K562 (cell line): ENCODE measurements around the gene CAPS. TPM values are rescaled to one million over a fixed set of nuclear protein-coding genes. Genes with fewer than 3 reads are reported as not detected.
A peak's percentile ranks its signal among the peaks of the same experiment; 100 is the strongest.

ENCODE experiments used
- ATAC-seq: fragments of 200-7000 bp; cut with Tn5 transposase; 3 replicates; pipeline ENCODE4 v1.9.1; 2020; ENCODE audit warnings: moderate library complexity
- BruUV-seq: library from RNA; stranded (reverse); fragments of 400-500 nt; replicated peaks from 2 replicates; lab custom pipeline; 2021; lab: Mats Ljungman, UMichigan
- CTCF ChIA-PET: fragments of 300-600 bp; formaldehyde crosslinking; extraction: SDS; loops from one replicate; lab custom pipeline; 2021; ENCODE audit warnings: low intra/inter-chr PET ratio; lab: Yijun Ruan, JAX
- POLR2A ChIA-PET: fragments of 300-600, 350-650 bp; sonication (Branson Sonifier 250); formaldehyde crosslinking; extraction: SDS; loops from one replicate; lab custom pipeline; 2021; ENCODE audit warnings: antibody characterized with exemption, inconsistent platforms; lab: Yijun Ruan, JAX
- DNase-seq, 4 experiments: peaks; one replicate each; pipeline versions ENCODE4 v3.0.0 to v3.0.0-alpha.2; 2011 to 2018; ENCODE audit warnings: low spot score in 3 of 4, mixed read lengths in 3 of 4; ENCODE audit errors: extremely low read depth in 1 of 4
- FAIRE-seq: peaks from 2 replicates; lab custom pipeline; 2011; peaks lifted over from hg19 to GRCh38; lab: Jason Lieb, UNC
- H2AFZ ChIP-seq: 2 replicates; pipeline ENCODE4 v1.6.0; 2011; ENCODE audit warnings: low read depth, low read length, control low read depth, inconsistent platforms
- H3K27ac ChIP-seq: fragments of 200-600 bp; 3 replicates; pipeline ENCODE4 v1.8.0; 2011; ENCODE audit warnings: low read depth, mild to moderate bottlenecking, control low read depth, inconsistent platforms, low read length, moderate library complexity, mixed read lengths; ENCODE audit errors: extremely low read depth
- H3K27me3 ChIP-seq, 2 experiments: fragments of 300-600 bp in 1 of 2; 2 replicates in 1 of 2; 3 replicates in 1 of 2; pipeline versions ENCODE4 v1.6.0 to v1.8.0; 2011; ENCODE audit warnings: inconsistent platforms in 2 of 2, low read length in 2 of 2, mild to moderate bottlenecking in 1 of 2, mixed read lengths in 1 of 2, moderate library complexity in 1 of 2; ENCODE audit not compliant: control insufficient read depth in 2 of 2, insufficient read depth in 2 of 2
- H3K36me3 ChIP-seq: fragments of 300-600 bp; 3 replicates; pipeline ENCODE4 v1.8.0; 2011; ENCODE audit warnings: mild to moderate bottlenecking, low read length, inconsistent platforms; ENCODE audit not compliant: control insufficient read depth, insufficient read depth
- H3K4me1 ChIP-seq, 2 experiments: fragments of 200-600 bp in 1 of 2; replicated peaks in 1 of 2; 2 replicates in 1 of 2; 3 replicates in 1 of 2; pipeline versions ENCODE4 v1.5.1 to v1.8.0; 2011; ENCODE audit warnings: inconsistent platforms in 2 of 2, low read length in 2 of 2, mild to moderate bottlenecking in 1 of 2, mixed read lengths in 1 of 2, moderate library complexity in 1 of 2; ENCODE audit not compliant: control insufficient read depth in 2 of 2, insufficient read depth in 2 of 2
- H3K4me2 ChIP-seq: 2 replicates; pipeline ENCODE4 v1.6.1; 2011; ENCODE audit warnings: low read length, control low read depth, inconsistent platforms, mixed read lengths; ENCODE audit not compliant: insufficient read depth
- H3K4me3 ChIP-seq: fragments of 200-600 bp; sonication (generic), shearing (Covaris generic); 2 replicates; pipeline ENCODE4 v1.5.1; 2016; ENCODE audit warnings: control low read depth, inconsistent platforms
- H3K79me2 ChIP-seq: fragments of 200-600 bp; 3 replicates; pipeline ENCODE4 v1.8.0; 2011; ENCODE audit warnings: low read length, inconsistent platforms; ENCODE audit not compliant: control insufficient read depth, insufficient read depth
- H3K9ac ChIP-seq, 2 experiments: 2 replicates each; pipeline versions ENCODE4 v1.6.0 to v1.6.1; 2011; ENCODE audit warnings: low read depth in 2 of 2, low read length in 2 of 2, control low read depth in 1 of 2, inconsistent platforms in 1 of 2, mild to moderate bottlenecking in 1 of 2, mixed read lengths in 1 of 2; ENCODE audit not compliant: insufficient read depth in 1 of 2
- H3K9me1 ChIP-seq: one replicate; pipeline ENCODE4 v1.6.0; 2011; ENCODE audit warnings: inconsistent platforms, mild to moderate bottlenecking, low read length, moderate library complexity; ENCODE audit not compliant: control insufficient read depth, insufficient read depth
- H3K9me3 ChIP-seq: replicated peaks from 2 replicates; pipeline ENCODE4 v1.5.1; 2011; ENCODE audit warnings: low read depth, low read length, inconsistent platforms; ENCODE audit not compliant: control insufficient read depth, insufficient read depth
- H4K20me1 ChIP-seq: replicated peaks from 2 replicates; pipeline ENCODE4 v1.6.1; 2011; ENCODE audit warnings: low read length, inconsistent platforms, mixed read lengths; ENCODE audit not compliant: control insufficient read depth, insufficient read depth
- CHAMP1 ChIP-seq: fragments of 450-650 bp; IDR thresholded peaks from 2 replicates; pipeline ENCODE4 v1.6.1; 2016; ENCODE audit warnings: mild to moderate bottlenecking
- E2F3 ChIP-seq: fragments of 250-450 bp; sonication (Bioruptor Pico); IDR thresholded peaks from 2 replicates; pipeline ENCODE4 v1.4.0; 2020; ENCODE audit warnings: mild to moderate bottlenecking
- HMG20A ChIP-seq: fragments of 450-650 bp; formaldehyde crosslinking; conservative IDR thresholded peaks from 2 replicates; pipeline ENCODE4 v1.4.0; 2020; ENCODE audit warnings: mild to moderate bottlenecking, mixed read lengths
- MYNN ChIP-seq, 2 experiments: sonication (generic); formaldehyde crosslinking in 1 of 2; IDR thresholded peaks; 2 replicates each; pipeline versions ENCODE4 v1.5.0 to v1.6.1; 2016 to 2020; ENCODE audit warnings: antibody characterized with exemption in 1 of 2, missing genetic modification reagents in 1 of 2
- NFE2 ChIP-seq: IDR thresholded peaks from 2 replicates; pipeline ENCODE4 v1.6.1; 2014; ENCODE audit warnings: antibody characterized with exemption, low read depth
- NFIC ChIP-seq: fragments of 450-650 bp; IDR thresholded peaks from 2 replicates; pipeline ENCODE4 v1.6.1; 2017; ENCODE audit warnings: mild to moderate bottlenecking, inconsistent platforms
- TAF9B ChIP-seq: fragments of 450-650 bp; IDR thresholded peaks from 2 replicates; pipeline ENCODE4 v1.6.1; 2018; ENCODE audit warnings: mild to moderate bottlenecking; ENCODE audit not compliant: partially characterized antibody
- ZBTB2 ChIP-seq: fragments of 450-650 bp; IDR thresholded peaks from 2 replicates; pipeline ENCODE4 v1.6.1; 2016; ENCODE audit warnings: antibody characterized with exemption
- ZNF449 ChIP-seq: fragments of 250-450 bp; sonication (Bioruptor Pico); IDR thresholded peaks from 2 replicates; pipeline ENCODE4 v1.8.0; 2022; ENCODE audit warnings: moderate library complexity, mild to moderate bottlenecking, inconsistent platforms
- WGBS: fragments of 100-300 bp; shearing (Covaris generic); methylation state at CpG from one replicate; pipeline ENCODE4 v1.1.6; 2016; ENCODE audit warnings: low coverage, mixed read lengths; ENCODE audit not compliant: insufficient coverage; ENCODE audit errors: missing lambda C conversion rate; 5-methylcytosine and 5-hydroxymethylcytosine counted together
- in situ Hi-C: fragments of 300-500 bp; cut with MboI; formaldehyde crosslinking; loops from 4 replicates; pipeline ENCODE4 v1.15.0; 2018; ENCODE audit warnings: inconsistent platforms, mixed read lengths
- intact Hi-C: fragments of 100-400 bp; cut with micrococcal nuclease; formaldehyde crosslinking; loops from 2 replicates; pipeline ENCODE4 v1.14.2; 2022
- polyA plus RNA-seq, 8 experiments: library from polyadenylated mRNA; depleted of rRNA in 4 of 8; stranded (reverse) in 5 of 8; unstranded in 3 of 8; fragments of >200 nt; fragmentation: Nextera tagmentation in 2 of 8; fragmentation: Illumina TruSeq in 1 of 8; extraction: Ambion mirVana in 2 of 8; extraction: Trizol in 1 of 8; gene quantifications; 2 replicates each; pipeline versions ENCODE4 v1.2.1 to v1.2.3, GENCODE V29; 2011 to 2014; ENCODE audit warnings: inconsistent platforms in 1 of 8, missing spikeins in 1 of 8
- total RNA-seq, 7 experiments: library from RNA; depleted of rRNA in 6 of 7; stranded (reverse); fragments of >200 nt in 6 of 7; fragmentation: Illumina TruSeq in 2 of 7; extraction: Trizol in 2 of 7; gene quantifications; 2 replicates each; pipeline versions ENCODE4 v1.2.1 to v1.2.3, GENCODE V29; 2011 to 2021; ENCODE audit warnings: low replicate concordance in 1 of 7

The CAPS gene
- total and polyA plus RNA-seq, 9 of the 15 experiments (the other 6 are each of a cell fraction or from before 2014, with no cell fraction given), result 0.15 to 4.0 (median 0.91) TPM

GRCh38 chr19:5903624-5904351 lies 10.3 kb upstream of the CAPS start, which contains the start of gene NDUFA11:
Gene NDUFA11, minus strand, starts transcription at chr19:5903790. Its CDS starts 82 bp downstream, at chr19:5903708.
- Histone ChIP-seq H3K9me3 (no peaks in the 10 kb centered on the region), H4K20me1 (peaks cover 9% of the 10 kb centered on the region; the same call in 1 of the 2 replicates), H3K9me1 (no peaks in the 10 kb centered on the region), H3K4me1 (peaks cover 4 to 27% of the 10 kb centered on the region in 2 experiments; a peak in 4 of 5 replicates), H3K4me2 (peak within 1 kb of the TSS; percentile 97), H3K27me3 (no peaks in the 10 kb centered on the region), H3K79me2 (peaks cover 40% of the 10 kb centered on the region), H3K9ac (peak within 1 kb of the TSS; percentile 98 to 100), H3K27ac (peak within 1 kb of the TSS; percentile 96), H2AFZ (peak within 1 kb of the TSS; percentile 98), H3K36me3 (peaks cover 25% of the 10 kb centered on the region; the same call in 2 of the 3 replicates), H3K4me3 (peak within 1 kb of the TSS; percentile 90)
- no TSS peak for BruUV-seq
- ATAC-seq (peak; percentile 80), DNase-seq (peak; percentile 87 to 97 (median 91)), FAIRE-seq (no peak)
- intact Hi-C loops (loop anchor here (2.0 kb wide), 1 partner anchor 75 kb away; the partner anchor contains the start of gene RANBP3), in situ Hi-C loops (no loop called here)
- POLR2A ChIA-PET, result interaction anchor here (0.6 to 3.1 kb wide), 16 partner anchors 9 to 213 kb away, joined by 3 to 28 read pairs (median 4); partner anchors contain the start of genes CATSPERD, DUS3L and LONP1
- CTCF ChIA-PET, result no interaction called here
- under 1% methylated on average over 51 of the region's 57 CpGs for WGBS
- TF ChIP-seq ZBTB2 (peak; percentile 93), NFE2 (peak; percentile 2; the same call in 1 of the 2 replicates), E2F3 (no peak), CHAMP1 (no peak), NFIC (peak; percentile 46), MYNN (IDR thresholded peaks at IDR 0.05) (no peak), MYNN (CRISPR knock-in tag; IDR thresholded peaks at IDR 0.05) (no peak), TAF9B (no peak), ZNF449 (CRISPR knock-in tag) (no peak), HMG20A (CRISPR knock-in tag) (no peak)
